Forelimb muscle (tissue), 1 donor: ENCODE results near the gene IMMP2L. TPM values are rescaled to one million over a fixed set of nuclear protein-coding genes. Genes with fewer than 3 reads are reported as not detected.
"Not testable (repeated sequence)": the region's sequence is repeated elsewhere in the genome, so short reads cannot be mapped to it uniquely, and the experiment has no call there.

ENCODE experiments used
- DNase-seq: peaks from one replicate; pipeline ENCODE4 v3.0.0-alpha.2; 2013; ENCODE audit warnings: low read depth
- polyA plus RNA-seq: library from polyadenylated mRNA; unstranded; fragments of 120-200 nt; gene quantifications from one replicate; pipeline ENCODE4 v1.2.1, GENCODE V29; 2013; ENCODE audit not compliant: insufficient read length

IMMP2L gene
- polyA plus RNA-seq, 1 donor = 15.3 TPM

DNA sequence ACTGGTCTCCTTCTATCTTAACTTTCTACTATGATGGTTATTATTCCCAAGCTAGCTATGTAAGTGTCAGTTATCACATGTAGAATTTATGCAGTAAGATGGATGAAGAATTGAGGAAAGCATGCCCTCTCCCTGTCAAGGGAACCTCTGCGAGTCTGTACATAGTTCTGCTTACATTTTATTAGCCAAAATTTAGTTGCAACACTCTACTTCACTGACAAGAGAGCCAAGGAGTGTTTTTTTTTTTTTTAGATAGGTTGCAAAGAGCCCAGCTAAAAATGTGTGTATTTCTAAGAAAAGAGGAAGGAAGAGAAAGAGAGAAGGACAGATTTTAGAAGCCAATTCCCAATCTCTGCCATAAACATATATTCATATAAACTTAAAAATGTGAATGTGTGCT lies 829.1 kb downstream of the IMMP2L start:
- no peak for DNase-seq

DNA sequence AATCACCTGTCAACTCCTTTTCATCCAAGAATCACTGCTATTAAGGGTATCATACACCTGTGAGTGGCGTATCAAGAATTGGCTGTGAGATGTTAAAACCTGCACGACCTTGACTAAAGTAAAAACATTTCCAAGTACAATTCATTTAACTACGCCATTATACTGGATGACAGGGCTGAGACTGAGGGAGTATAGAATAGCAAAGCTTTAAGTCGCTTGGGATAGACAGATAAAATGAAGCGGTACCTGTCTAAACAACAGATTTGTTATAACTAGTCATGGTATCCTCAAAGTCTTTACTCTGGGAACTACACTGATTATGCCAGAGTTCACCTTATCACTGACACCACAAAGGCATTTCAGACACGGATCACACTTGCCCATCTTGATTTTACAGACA lies 837.5 kb downstream of the IMMP2L start:
- no peak for DNase-seq

DNA sequence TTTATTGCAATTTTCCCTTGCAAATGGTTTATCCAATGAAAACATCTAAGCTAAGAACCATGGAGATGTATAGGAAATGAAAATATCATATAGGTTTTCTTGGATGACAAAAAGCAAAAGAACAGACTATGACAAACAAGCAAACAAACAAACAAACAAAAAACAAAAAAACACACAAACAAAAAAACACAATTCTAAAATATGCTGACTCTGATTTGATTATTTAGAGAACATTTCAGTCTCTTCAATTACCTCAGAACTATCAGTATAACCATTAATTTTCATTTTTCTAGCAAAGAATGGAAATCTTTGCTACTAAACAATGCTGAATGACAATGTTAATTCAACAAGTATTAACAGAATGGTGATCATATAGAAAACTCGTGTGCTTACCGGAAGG lies 840.9 kb downstream of the IMMP2L start:
- DNase-seq = no peak

DNA sequence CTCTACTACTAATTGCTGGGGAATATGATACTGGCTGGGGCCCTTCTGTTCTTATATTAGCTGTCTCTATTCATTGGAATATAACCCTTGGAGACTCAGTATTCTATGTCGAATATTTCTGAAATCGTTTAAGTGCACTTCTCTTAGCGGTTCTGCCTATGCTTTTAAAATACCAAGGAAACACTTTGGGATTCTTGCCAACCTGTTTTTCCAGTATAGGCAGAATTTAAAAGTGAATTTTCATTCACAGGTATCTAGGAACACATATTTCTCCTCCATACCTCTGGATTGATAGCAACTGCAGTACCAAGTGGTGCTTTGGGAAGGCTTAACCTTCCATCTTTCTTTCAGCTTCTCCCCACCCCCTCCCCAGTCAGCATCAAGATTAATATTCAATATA lies 841.7 kb downstream of the IMMP2L start:
- DNase-seq = no peak

DNA sequence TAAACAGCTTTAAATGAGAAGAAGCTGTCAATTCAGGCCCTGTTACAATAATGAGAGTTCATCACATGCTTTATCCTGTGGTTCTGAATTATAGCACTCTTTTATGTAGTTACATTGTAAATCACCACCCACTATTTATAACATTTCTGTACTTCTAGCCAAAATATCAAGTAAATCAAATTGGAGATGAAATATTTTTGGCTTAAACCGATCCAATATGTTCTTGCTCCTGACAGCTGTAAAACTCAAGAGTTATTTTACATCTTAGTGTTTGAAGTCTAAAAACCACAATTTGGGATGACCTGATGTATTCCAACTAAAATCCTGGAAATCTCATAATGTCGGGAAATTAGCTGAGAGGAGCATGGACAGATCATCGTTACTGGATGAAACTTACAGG lies 842.6 kb downstream of the IMMP2L start:
- DNase-seq = no peak

DNA sequence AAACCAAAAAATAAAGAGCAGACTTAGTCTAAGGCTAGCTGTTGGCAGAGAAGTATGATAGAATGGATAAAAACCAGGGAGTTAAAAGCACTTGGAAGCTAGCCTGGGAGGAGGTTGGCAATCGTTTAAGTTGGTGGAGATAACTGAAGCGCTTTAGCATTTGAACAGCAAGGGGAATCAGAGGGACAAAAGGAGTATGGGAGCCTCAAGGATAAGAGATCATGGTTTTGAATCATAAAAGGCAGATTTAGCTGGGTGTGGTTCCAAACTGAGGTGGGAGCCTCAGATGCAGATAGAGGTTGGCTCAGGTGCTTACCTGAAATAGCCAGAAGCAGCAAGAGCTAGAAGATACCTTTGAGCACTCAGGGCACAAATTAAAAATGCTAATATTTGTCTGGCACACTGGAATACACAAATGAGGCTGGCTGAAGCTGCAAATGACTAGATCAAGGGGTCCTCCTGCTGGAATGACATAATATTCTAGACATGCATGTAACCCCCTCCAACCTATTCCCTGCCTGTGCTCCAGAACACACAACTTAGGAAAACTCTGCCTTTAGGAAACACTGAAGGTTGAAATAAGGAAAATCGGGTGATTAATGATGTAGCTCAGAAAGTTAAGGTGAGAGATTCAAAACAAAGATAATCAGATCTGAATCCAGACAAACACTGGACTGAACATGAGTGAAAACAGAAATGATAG lies 843.6 kb downstream of the IMMP2L start:
- DNase-seq = no peak

DNA sequence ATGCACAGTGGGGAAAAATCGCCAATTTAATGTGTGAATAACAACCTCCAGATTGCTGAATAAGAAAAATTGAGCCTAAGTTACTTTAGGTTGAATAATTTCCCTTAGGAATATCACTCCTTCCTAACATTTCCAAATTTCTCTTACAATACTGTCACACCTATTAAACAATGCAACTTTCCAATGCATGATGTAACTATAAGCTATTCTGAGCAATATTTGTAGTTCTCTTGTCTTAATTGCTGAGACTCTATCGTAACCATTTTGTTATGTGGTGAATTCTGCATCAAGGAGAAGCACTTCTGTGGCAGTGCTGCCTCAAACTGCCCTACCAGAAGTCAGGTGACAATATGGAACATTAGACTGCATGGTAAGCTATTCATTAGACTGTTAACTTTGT lies 858.1 kb downstream of the IMMP2L start:
- DNase-seq = no peak

DNA sequence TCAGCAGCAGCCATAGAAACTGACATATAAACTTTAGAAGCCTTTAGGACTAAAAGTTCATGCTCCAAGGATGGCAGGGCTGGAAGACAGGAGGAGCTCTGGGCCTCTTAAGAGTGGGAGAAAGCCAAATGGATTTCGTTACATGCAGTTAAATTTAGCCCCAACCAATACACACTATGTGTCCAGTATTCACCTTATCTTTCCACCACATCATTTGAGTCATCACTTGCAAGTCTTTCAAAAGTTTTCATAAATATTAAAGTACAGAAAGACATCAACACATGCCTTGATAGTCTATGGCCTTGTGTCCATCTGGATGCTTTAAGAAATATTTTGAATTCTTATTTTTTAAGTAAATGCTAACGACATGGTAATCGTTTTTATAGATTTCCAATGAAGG lies 863.7 kb downstream of the IMMP2L start:
- no peak for DNase-seq

DNA sequence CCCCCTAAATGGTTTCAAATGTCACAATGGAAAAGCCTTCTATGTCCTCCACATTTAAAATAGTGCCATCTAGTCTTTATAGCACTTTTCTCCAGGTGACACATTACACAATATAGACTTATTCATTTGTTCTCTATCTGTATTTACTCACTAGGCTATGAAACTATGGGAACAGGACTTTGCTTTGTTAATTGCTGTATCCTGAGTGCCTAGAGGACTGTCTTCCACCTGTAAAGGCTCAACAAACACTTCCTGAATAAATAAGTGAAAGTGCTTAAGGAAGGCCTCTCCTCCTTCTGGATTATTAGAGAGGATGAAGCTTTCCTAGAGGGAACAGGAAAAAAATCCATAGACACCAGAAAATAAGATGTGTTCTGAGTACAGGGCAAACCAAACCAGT lies 868.9 kb downstream of the IMMP2L start:
- DNase-seq = no peak

DNA sequence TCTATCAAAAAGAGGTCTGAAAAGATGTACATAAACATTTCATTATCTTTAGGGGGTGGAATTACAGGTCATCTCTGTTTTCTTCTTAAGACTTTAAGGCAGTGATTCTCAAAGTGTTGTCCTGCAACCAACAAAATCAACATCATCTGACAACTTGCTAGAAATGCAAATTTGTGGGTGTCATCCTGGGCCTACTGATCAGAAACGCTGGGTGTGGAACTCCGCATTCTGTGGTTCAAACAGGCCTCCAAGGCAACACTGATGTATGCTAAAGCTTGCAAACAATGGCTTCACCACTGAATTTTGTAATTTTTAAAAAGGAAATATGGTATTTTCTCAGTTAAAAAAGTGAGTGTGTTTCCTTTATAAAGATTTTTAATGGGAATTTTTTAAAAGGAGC lies 873.4 kb downstream of the IMMP2L start:
- DNase-seq = no peak

DNA sequence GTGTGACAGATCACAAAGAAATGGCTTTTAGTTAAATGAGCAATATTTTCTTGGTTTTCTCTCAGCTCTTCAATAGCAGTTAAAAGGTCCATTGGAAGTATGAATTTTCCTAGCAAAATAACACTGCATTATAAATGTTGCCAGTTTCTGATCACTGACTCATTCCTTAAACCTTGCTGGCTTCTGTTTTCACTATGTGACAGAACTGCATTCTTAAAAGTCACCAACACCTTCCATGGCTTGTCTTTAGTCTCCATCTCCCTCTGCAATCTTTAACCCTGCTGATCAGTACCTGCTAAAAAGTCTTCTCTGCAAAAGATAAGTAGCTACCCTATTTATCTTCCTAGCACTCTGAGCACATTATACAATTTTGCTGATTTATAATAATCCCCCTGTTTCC lies 876.4 kb downstream of the IMMP2L start:
- no peak for DNase-seq

DNA sequence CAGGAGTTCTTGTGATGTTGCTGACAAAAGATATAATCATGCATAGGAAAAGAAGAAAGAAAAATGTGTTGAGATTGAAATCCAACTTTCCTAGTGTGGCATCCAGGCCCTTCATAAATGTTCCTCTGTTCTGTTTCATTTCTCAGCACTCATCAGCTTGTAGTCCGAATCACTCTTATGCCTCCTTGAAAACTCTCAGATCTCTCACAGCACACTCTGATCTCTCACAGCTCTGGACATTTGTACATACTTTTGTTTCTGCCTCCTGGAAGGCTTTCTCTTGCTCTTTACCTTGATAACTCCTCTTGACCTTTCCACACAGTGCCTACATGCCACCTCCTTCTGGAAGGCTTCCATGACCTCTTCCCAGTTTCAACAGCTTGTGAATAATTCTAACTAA lies 880.4 kb downstream of the IMMP2L start:
- DNase-seq = no peak

DNA sequence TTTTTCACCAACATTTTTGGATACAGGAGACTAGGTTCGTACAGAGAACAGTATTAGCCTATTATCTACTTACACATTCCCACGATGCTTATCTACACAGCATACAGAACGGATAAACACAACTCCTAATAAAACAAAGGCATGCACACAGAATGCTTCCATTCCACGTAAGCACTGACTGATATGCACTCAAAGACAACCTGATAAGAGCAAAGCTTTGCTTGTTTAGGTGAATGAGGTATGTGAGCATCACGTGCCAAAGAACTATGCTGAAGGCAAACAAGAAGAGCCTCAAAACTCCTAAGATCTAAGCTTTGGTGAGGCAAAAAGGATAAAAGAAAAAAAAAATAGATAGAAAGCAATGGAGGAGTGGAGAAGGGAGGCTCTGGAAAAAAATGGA lies 884.9 kb downstream of the IMMP2L start:
- DNase-seq = no peak

DNA sequence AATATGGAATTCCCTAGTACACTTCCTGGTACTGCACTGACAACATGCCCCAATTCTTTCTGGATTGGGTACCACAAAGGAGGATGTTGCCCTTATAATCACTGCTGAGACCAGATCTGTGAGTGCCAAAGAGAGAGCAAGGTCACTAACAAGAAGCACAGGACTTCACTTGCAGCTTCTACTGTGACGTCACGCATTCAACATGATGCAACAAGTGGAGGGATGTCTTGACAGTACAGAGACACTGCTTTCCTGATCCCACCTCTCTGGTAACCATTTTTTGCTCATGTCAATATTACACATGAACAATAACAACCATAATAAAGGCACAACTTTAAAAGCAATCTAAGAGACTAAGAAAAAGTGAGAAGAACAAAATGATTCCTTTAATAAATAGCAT lies 885.5 kb downstream of the IMMP2L start:
- DNase-seq = no peak

DNA sequence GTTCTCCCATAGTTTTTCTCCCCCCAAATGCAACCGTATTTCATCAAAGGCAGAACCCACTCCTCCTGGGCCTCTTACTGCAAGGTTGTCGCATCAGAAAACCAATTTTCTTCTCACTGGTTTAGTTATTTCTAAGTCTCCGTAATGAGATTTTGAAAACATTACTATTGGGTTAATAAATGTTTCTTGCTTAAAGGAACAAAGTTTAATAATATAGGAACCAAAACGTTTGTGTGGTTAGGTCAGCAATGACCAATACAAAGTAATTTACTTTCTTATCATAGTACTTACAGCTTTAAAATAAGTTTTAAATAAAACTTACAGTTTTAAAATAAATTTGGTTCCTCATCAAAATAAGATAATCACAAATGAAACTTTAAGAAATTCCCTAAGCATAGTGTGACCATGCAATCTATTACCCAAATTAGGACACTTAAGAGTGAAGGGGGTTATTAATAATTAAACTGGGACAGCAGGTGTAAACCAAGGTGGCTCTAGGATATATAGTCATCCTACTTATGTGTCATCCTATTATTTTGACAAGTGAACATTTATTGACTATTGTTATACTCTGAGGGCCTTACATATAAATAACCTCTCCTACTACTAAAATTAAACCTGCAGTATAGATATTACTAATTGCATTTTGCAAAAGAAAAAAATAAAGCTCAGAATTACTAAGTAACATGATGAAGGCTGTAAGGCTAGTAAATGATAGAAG lies 886.7 kb downstream of the IMMP2L start:
- DNase-seq = no peak

DNA sequence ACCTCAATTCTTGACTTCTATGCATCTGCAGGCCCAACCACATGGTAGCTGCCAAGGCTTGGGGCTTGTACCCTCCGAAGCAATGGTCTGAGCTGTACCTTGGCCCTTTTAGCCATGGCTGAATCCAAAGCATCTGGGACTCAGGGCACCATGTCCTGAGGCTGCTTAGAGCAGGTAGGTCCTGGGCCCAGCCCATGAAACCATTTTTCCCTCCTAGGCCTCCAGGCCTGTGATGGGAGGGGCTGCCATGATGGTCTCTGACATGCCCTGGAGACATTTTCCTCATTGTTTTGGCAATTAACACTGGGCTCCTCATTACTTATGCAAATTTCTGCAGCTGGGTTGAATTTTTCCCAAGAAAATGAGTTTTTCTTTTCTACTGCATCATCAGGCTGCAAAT lies 889.1 kb downstream of the IMMP2L start:
- DNase-seq = no peak

DNA sequence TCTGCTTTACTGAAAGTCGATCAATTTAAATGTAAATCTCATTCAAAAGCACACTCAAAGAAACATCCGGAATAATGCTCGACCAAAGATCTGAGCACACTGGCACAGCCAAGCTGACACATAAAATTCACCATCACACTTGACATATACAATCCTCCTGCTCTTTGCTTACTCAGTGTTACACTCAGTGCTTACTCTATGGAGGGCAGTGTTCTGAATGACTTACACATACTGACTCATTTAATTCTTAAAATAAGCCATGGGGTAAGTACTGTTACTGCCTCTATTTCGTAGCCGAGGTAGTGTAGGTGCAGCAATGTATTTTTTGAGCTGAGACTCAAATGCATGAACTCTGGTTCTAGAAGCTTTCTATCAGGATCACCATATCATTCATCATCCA lies 892.9 kb downstream of the IMMP2L start:
- no peak for DNase-seq

DNA sequence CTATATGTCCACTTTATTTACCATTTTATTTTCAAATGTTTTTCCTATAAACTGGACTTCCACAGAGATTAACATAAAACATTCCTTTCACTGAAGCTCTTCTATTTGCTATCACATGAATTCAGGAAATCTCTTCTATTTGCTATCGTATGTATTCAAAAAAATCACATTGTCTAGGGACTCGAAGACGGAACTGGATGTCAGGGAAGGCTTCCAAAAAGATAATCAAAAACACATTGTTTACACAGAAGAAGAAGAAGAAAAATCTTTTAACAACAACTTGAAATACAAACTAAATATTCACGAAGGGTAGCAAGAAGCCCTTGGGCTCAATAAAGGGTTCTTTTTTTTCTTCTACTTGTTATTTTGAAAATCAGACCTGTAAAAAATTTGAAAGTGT lies 897.5 kb downstream of the IMMP2L start:
- peak; percentile 87 for DNase-seq

DNA sequence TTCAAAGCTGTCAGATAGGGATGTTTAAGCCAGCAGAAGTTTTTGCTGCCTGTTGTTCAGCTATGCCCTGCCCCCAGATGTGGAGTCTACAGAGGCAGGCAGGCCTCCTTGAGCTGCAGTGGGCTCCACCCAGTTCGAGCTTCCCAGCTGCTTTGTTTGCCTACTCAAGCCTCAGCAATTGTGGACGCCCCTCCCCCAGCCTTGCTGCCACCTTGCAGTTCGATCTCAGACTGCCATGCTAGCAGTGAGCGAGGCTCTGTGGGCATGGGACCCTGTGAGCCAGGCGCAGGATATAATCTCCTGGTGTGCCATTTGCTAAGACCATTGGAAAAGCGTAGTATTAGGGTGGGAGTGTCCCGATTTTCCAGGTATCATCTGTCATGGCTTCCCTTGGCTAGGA lies 901.7 kb downstream of the IMMP2L start:
- not testable (repeated sequence) for DNase-seq

DNA sequence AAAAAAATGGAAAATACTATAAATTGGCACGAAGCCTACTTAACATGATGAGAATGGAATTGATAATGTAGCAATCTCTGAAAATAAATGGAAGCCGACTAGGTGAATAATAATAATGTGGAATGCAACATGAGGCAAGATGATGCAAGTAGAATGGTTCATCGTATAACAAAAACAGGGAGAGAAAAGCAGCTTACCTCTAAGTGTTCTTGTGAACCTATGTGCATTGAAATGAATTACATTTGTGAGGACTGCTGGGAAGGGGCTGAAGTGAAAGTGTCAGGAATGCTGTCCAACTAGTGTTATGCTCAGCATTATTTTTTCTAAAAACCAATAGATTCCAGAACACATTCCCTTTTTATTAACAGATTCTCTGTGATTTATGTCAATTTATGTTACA lies 912.0 kb downstream of the IMMP2L start:
- no peak for DNase-seq

DNA sequence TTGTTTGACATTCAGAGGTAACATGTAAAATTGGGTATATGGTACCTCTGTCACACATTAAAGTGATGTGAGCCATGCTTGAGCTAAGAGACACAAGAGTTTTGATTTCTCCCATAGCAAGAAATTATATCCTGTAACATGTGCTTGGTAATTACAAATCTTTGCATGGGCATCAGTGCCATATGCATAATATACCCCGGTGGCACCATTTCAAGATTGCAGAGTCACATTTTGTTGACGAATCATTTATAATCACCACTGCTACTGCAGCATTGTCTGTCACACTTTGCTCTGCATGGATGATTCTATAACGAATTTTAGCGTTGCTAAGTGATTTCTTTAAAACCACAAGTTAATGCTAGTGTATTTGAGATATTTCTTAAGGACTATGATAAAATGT lies 915.0 kb downstream of the IMMP2L start:
- DNase-seq = no peak

DNA sequence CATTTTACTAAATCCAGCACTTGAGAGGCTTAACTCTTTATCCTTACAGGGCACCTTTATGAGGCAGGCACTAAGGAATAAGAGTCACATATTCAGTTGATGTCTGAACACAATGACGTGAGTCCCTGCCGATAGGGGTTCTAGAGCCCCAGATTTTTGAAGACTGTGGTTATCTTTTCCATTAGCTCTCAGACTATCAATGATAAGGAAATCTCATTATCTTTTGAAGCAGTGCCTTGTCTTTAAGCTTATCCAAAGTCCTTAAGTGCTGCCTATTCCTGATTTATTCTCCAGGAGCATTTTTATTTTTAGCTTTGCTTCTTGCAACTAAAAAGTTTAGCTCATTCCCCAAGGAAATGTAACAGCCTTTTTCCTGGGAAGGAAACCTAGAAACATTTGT lies 915.5 kb downstream of the IMMP2L start:
- DNase-seq = no peak

DNA sequence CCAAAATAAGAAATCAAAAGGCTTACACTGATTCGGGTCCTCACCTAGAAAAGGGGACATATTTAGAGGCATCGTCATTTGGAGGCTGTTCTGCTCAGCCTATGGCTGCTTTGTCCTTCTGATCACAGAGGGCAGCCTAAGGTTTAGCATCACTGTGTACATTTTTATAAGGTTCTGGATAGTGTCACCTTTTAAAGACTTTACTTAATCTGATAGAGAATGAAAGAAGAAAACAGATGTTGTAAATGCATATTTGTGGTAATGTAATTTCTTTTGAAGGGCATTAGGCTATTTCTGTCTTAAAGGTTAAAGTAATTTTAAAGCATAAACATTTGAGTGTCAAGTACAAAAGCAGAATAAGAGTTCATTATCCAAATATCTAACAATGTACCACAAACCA lies 916.7 kb downstream of the IMMP2L start:
- DNase-seq = no peak

DNA sequence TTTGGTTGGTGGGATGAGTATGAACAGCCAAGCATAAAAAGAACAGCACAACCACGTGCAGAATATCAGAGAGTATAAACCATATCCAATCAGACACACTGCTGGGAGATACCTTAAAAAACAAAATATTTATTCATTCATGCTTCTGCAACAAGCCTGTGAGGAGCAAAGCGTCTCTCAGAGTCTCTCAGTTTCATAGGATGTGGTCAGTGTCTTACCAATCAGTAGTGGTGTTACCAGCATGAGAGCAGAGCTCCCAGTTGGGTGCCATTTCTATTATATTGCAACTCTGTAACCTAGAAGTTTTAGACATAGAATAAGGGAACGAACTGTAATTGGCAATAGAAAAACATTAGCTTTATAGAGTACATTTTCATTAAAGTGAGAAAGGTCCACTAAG lies 917.2 kb downstream of the IMMP2L start:
- DNase-seq = no peak
